Measurements from ENCODE around the gene NME7. TPM values are rescaled to one million over a fixed set of nuclear protein-coding genes. Genes with fewer than 3 reads are reported as not detected.

The NME7 gene
- total and polyA plus RNA-seq, 2 experiments from 2014 or later = 39.1 to 48.5 TPM

- Histone ChIP-seq H3K27ac (ENCODE audit: low read depth) (no peak overlapping the region), H3K27me3 (ENCODE audit: insufficient read depth) (no peaks in the 10 kb centered on the region), H3K4me1 (ENCODE audit: insufficient read depth) (0 out of 2 replicates have a peak, but pooled peaks cover 7% of the 10 kb centered on the region), H3K4me2 (no peak overlapping the region), H3F3A (replicated peaks; ENCODE audit: low read depth) (no peaks in the 10 kb centered on the region), H3K36me3 (ENCODE audit: insufficient read depth) (no peaks in the 10 kb centered on the region), H2AFZ (peak overlapping the region; percentile 52), H4K20me1 (replicated peaks; ENCODE audit: insufficient read depth) (no peaks in the 10 kb centered on the region), H3K79me2 (replicated peaks; ENCODE audit: insufficient read depth) (no peaks in the 10 kb centered on the region), H3K4me3 (no peak overlapping the region), H3K9me2 (ENCODE audit: insufficient read depth) (no peaks in the 10 kb centered on the region; the same call in 1 of the 2 replicates)
- H3K27me3 Mint-ChIP-seq (ENCODE audit: insufficient read depth, low read depth, poor library complexity) = peaks cover 4% of the 10 kb centered on the region
- TF ChIP-seq JUNB (IDR thresholded peaks at IDR 0.05; ENCODE audit: unreplicated experiment) (no peak), ZNF114 (CRISPR knock-in tag; IDR thresholded peaks at IDR 0.05) (no peak), ZNF462 (CRISPR knock-in tag; IDR thresholded peaks at IDR 0.05) (no peak), POLR2AphosphoS5 (IDR thresholded peaks at IDR 0.05; ENCODE audit: low read depth) (no peak), REST (IDR thresholded peaks at IDR 0.05; ENCODE audit: unreplicated experiment) (no peak), CTCF (conservative IDR thresholded peaks at IDR 0.05; ENCODE audit: low read depth in 2 of 2) (no peak), EZH2 (IDR thresholded peaks at IDR 0.05; ENCODE audit: low read depth, unreplicated experiment) (no peak), CREB1 (CRISPR knock-in tag; IDR thresholded peaks at IDR 0.05; ENCODE audit: low read depth) (no peak), EZH2phosphoT487 (IDR thresholded peaks at IDR 0.05; ENCODE audit: unreplicated experiment) (no peak), STAT1 (IDR thresholded peaks at IDR 0.05; ENCODE audit: unreplicated experiment) (no peak), NANOG (IDR thresholded peaks at IDR 0.05; ENCODE audit: borderline replicate concordance) (no peak), ZNF331 (CRISPR knock-in tag; IDR thresholded peaks at IDR 0.05; ENCODE audit: low read depth) (no peak)
- TF ChIP-seq, protein P1, sequence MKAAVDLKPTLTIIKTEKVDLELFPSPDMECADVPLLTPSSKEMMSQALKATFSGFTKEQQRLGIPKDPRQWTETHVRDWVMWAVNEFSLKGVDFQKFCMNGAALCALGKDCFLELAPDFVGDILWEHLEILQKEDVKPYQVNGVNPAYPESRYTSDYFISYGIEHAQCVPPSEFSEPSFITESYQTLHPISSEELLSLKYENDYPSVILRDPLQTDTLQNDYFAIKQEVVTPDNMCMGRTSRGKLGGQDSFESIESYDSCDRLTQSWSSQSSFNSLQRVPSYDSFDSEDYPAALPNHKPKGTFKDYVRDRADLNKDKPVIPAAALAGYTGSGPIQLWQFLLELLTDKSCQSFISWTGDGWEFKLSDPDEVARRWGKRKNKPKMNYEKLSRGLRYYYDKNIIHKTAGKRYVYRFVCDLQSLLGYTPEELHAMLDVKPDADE (IDR thresholded peaks at IDR 0.05) = no peak
- no peak overlapping the region for H3K4me3 Mint-ChIP-seq
- no peaks in the 10 kb centered on the region for H3K36me3 Mint-ChIP-seq (ENCODE audit: low read depth)
- H3K27ac Mint-ChIP-seq = no peak overlapping the region
- no peaks in the 10 kb centered on the region for H3K9me3 Mint-ChIP-seq
- DNase-seq (ENCODE audit: low spot score) (no peak), ATAC-seq (no peak; the same call in 1 of the 3 replicates)
- peaks cover 12% of the 10 kb centered on the region for H3K4me1 Mint-ChIP-seq
Measured at GRCh38 chr1:169090308-169090899, 277.2 kb downstream of the NME7 start.
